Measurements from ENCODE around the gene HAAO. TPM values are rescaled to one million over a fixed set of nuclear protein-coding genes. Genes with fewer than 3 reads are reported as not detected.

Gene HAAO
- total RNA-seq, 2 donors from 2014 or later = 18.9 to 19.2 TPM

DNA sequence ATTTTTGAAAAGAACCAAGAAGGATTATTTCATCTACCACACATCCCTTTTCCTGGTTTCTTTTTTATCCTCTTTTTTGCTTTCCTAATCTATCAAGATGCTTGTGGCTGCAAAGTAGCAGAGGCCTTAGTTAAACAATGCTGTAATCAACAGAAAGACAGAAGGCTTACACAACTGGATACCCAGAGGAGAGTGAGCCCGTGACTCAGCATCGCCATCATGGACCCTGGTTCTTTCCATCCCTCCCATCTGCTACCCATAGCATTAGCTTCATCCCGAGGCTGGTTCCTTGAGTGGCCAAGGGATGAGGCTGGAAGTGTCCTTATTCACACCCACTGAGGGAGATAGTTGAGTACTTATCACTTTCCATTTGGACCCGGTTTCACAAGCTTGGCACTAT is 7.5 kb upstream of the HAAO start:
- no peak for DNase-seq
- intact Hi-C loops (cut with DNase I, micrococcal nuclease) = no loop called here
- no peak for ATAC-seq

DNA sequence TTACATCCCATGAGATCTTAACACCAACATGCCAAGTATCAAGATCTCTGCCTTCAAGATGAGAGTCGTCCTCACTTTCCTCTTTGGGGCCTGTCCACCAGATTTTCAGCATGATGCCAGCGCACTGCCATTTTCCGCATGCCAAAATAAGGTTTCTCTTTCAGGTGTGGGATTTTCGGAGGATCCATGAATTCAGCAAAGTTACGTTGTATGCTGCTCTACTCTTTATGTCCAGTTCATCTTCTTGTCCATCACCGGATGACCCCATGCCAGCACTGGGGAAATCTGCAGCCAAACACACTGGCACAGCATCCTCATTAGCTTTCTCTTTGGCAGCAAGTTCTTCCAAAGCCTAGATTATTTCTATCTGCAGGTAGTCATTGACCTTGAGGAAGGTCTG is 4.9 kb upstream of the HAAO start:
- DNase-seq (no peak), ATAC-seq (no peak)
- intact Hi-C loops (cut with DNase I, micrococcal nuclease) = no loop called here

DNA sequence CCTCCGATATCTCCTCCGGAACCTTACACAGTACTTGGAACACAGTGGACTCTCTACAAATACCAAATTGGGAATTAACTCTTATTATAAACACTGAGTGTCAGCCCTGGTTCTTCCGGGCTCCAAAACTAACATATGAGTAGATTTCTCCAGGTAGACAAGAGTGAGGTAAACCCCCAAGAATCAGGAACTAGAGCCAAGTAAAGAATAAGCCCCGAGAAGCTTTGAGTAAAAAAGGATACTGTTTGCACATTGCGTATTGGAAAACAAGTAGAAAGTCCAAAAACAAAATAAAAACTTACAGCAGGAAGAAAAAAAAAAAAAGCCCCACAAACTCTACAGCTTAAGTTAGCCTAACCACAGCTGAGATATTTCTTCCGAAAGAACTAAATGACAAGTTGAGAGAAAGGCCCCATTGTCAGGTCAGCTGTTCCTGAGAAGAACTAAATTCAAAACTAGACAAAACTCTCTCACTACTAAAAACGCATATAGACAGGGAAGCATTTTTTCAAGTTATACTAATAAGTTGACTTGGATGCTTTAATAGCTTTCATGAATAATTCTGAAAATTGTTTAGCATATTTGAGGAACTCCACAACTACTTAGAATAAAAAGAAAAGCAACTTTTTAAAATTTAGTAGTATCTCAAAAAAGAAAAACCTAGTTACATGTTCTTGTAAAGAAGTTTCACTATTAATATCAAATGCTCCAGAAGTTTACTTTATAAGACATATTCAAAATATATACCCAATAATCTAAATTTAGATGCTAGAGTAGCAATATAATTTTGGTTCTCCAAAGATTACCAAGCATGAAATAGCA is 4.3 kb upstream of the HAAO start:
- DNase-seq (no peak), ATAC-seq (no peak)
- intact Hi-C loops (cut with DNase I, micrococcal nuclease) = no loop called here

DNA sequence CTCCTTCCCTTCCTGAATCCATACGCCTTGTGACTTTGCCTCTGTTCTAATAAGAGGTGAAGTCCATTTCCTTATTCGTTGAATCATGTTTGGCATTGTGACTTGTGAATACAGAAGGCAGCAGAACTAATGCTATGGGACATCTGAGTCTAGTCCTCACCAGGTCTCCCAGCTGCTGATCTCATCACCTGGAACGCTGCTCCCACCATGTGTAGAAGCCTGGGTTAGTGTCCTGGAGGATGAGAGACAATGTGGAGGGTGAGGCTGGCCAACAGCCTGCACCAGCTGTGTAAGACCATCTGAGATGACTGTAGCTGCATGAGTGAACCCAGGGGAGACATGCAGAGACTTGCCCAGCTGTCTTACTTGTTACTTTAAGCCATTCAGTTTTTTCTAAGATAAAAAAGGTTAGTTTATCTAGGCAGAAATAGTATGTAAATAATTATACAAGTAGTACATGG is 3.5 kb upstream of the HAAO start:
- peak; percentile 7 for ATAC-seq
- intact Hi-C loops (cut with DNase I, micrococcal nuclease) = no loop called here
- DNase-seq = no peak

DNA sequence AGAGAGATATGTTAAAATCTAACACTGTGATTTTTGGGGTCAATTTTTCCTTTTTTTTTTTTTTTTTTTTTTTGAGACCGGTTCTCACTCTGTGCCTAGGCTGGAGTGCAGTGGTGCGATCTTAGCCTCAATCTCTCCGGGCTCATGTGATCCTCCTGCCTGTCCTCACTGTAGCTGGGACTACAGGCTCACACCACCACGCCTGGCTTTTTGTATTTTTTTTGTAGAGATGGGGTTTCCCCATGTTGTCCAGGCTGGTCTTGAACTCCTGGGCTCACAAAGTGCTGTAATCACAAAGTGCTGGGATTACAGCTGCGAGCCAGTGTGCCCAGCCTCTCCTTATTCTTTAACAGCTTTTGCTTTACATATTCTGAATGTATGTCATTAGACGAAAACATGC is 2.9 kb upstream of the HAAO start:
- intact Hi-C loops (cut with DNase I, micrococcal nuclease) = no loop called here
- ATAC-seq (no peak), DNase-seq (no peak)

DNA sequence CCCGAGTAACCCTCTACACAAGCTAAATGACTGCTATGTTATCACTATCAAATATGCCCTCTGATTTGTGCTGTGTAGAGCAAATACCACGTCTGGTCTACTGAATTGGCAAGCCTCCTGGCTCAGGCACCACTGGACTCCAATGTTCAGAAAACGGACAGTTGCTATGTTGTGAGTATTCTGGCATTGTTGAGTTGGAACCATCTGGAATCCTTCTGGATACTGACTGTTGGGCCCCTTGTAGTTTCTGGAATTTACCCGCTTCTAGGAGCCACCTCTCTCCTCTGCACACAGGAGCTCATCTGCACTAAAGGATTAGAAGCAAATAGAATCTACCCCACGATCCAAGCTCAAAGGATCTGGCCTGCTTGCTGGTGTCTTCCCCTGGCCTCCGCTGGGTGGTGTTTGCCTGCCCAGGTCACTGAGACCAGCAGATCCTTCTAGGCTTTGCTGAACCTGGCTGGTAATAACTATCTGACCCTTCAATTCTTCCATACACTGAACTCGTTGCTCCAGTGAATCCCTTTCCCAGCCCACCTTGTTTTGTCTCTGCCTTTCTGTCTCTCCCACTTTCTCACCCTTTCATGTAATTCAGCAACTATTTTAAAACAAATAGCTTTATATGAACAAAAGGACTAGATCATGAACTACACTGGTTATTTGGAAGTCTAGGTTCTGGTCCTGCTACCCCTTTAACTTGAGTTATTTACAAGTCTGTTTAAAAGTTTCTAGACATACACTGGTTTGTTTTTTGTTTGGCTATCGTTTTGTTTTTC is 2.1 kb upstream of the HAAO start:
- DNase-seq (no peak), ATAC-seq (no peak)
- intact Hi-C loops (cut with DNase I, micrococcal nuclease) = no loop called here

DNA sequence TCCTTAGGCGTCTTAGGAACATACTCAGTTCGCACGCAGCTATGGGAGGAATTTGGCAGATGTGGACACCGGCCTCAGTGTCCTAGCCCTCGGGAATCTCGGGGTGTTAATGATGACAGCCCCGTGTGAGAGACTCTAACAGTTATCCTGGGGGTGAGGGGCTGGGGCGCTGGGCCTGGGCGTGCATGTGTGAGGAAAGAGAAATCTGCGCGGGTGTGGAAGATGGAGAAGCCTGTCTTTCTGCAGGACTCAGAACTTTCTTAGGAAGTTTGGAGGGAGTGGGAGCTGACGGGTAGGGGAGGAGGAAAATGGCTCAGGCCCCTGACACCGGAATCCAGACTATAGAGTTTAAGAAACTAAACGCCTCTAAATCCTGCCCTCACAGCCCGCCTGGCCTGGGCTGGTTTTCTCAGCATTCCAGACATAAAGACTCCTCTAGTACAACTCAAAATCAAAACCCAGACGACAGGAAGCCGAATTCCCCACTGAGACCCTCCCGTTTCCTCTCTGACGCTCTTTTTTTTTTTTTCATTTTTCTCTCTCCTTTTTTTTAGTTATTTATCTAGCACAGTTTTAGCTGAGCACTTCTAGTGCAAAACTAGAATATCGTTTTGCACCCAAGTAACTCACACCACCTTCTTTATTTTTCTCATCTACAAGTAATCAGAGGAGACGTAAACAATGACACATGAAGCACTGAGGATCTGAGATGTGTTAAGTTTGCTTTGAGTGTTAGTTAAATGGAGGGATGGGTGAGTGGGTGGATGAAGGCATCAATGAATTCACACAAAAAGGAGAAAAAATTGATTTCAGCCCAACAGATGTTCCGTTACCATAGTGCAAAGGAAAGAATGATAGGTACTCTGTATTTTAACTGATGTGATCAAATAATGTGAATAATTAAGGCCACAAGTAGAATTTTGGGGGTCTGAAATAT is 1.2 kb upstream of the HAAO start:
- no peak for DNase-seq
- ATAC-seq = no peak
- intact Hi-C loops (cut with DNase I, micrococcal nuclease) = no loop called here

DNA sequence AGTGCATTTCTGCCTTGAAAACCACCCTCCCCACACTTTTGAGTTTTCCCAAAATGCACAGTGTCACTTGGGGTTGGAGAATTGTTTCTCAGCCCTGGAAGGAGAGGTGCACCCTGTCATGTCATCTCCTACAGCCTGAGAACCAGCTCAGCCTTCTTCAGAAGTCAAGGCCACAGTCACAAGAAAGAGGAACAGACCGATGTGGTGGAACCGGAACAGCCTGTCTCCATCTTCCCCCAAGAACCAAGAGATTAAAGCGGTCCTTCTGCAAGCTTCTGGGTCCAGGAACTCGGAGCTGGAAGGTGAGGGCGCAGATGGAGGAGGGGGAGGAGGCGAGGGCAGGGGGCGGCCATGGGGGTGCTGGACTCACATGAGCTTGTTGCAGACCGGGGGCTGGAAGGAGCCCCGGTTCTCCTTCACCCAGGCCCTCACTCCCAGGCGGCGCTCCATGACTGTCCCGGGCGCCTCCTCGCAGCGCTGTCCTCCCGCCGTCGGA is 248 bp downstream of the HAAO start:
- ATAC-seq = peak; percentile 15
- DNase-seq = no peak
- intact Hi-C loops (cut with DNase I, micrococcal nuclease) = no loop called here

DNA sequence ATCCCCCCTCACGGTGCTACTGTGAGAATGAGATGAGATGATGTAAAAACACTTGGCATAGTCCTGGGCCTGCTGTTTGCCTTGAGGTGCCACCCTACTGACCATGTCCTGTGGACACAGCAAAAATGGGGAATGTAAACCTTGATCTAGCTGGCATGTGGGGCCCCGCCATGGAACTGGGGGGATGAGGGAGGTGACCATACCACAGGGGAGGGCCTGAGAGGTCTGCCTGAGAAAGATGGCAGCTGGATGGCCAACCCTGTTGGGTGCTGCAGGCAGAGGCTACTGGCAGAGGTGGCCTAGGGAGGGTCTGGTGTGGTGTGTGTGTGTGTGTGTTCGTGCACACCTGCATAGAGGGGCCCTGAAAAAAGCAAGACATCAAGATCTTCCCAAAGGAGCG is 777 bp downstream of the HAAO start:
- intact Hi-C loops (cut with DNase I, micrococcal nuclease) = no loop called here
- DNase-seq (no peak), ATAC-seq (no peak)

DNA sequence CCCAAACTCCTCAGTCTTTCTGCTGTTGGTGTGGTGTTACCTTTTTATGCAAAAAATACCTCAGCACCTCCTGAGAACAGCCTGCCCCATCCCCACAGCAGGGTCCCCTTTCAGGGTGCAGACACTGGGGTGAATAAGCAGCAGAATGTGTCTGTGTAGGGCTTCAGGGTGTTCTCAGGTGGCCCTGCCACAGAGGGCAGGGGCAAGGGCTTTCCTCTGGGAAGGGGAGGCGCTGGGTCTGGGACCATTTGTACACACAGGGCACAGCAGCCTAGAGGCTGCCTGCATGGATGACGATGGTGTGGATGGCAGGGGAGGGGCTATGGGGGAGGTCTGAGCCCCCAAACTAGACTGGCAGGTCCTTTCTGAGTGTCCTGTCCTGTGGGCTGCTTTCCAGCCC is 2.6 kb downstream of the HAAO start:
- DNase-seq = no peak
- intact Hi-C loops (cut with DNase I, micrococcal nuclease) = no loop called here

DNA sequence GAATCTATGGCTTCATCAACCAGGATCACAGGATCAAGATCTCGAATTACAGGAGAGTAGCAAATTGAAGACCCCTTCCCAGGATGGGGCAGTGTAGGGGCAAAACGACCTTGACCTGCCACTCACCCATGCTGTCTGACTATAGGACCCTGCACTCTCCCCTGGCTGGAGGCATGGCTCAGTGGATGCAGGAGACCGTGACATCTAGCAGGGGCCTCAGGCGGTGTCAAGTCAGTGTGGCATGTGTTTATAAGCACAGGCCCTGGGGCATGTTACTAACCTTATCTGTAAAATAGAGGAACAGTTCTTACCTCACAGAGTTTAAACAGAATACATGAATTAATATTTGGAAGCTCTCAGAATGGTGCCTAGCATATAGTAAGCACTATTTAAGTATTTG is 3.5 kb downstream of the HAAO start:
- DNase-seq (no peak), ATAC-seq (no peak)
- intact Hi-C loops (cut with DNase I, micrococcal nuclease) = no loop called here

More for the DNA sequence above, 2.6 kb downstream of the HAAO start:
- no peak for ATAC-seq

DNA sequence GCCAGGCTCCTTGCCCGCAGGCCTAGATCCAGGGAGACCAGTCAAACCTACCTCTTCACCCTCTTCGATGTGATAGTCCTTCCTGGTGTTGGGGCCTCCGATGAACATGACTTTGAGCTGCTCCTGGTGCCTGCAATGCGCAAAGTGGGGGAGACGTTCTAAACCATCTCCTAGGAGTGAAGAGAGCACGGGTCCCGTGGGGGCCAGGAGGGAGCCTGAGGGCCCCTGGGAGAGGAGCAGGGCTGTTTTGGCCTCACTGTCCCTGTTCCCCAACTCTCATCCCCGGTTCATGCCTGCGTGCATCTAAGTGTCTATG is 3.9 kb downstream of the HAAO start:
- no peak for DNase-seq
- intact Hi-C loops (cut with DNase I, micrococcal nuclease) = no loop called here

DNA sequence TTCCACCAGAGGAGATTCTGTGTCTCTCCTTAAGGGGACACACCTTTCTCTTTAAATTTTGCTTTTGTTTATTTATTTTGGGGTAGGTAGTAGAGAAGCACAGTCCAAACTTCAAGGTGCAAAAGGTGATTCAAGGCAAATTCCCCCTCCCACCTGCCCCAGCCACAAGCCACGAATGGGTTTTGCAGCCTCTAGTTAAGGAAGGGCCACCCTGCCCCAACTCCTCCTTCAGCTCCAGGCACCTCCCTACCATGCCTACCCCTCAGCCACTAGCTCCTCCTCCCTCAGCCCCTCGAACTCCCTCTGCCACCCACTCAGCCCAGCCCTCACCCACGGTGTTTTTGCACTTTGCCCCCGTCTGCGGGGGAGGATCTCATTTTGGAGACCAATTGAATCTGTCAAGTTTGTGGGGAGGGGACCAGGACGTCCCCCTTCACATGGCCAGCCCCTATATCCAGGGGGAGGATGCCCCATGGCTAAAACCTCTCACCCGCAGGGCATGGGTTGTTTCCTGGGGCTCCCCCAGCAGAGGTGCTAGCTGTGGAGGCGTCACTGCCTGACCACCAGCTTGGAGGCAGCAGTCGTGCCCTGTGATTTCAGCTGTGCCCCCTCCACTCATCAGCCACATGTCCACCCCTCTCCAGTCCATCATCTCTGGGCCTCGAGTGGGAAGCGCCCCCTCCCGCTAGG is 4.5 kb downstream of the HAAO start:
- intact Hi-C loops (cut with DNase I, micrococcal nuclease) = no loop called here
- ATAC-seq = no peak
- no peak for DNase-seq

More for the DNA sequence above, 3.9 kb downstream of the HAAO start:
- no peak for ATAC-seq

DNA sequence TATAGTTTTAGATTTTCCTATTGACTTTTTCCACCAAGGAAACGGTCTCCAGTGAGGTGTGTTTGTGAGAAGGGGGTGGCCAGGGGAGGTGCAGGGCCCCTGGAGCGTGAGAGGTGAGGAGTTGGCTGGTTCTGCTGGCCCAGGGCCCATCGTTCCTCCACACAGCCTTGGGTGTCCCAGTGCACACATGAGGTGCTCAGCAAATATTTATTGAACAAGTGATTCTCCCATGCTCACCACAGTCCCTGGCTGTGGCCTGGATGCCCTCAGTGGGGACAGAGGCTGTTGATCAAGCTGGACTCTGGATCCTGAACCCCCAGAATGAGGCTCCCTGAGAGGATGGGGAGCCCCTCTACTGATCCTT is 5.0 kb downstream of the HAAO start:
- no peak for ATAC-seq
- intact Hi-C loops (cut with DNase I, micrococcal nuclease) = no loop called here

DNA sequence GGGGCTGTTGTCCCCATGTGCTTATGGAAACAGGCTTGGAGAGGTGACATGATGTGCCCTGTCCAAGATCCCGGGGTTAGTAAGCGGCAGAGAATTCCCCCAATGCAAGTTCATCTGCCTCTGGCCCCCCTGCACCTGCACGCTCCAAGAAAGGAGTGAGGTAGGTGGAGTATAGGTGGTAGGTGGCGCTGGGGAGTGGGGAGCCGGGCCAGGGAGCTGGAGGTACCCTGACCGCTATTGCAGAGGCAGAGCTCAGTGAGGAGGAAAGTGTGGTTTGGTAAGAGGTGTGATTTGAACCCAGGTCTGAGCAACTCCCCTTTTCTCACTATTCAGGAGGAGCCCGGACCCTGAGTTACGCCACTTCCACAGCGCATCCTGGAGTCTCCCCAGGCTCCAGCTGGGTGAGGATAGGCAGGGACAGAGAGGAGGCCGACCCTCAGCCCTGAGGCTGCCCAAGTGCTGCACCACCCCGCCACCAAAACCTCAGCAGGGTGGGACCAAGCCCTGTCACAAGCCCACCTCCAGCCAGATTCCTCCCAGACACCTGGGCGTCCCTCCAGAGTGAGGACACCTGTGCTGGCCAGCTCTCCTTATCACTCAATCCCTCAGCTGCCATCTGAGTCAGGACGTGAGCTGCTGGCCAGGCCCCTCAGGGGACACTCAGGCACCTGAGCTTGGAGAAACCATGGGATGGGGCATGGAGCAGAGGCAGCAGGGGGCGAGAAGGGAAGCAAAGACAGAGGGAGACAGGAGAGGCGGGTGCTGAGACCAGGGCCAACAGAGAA is 5.6 kb downstream of the HAAO start:
- ATAC-seq (no peak), DNase-seq (no peak)
- intact Hi-C loops (cut with DNase I, micrococcal nuclease) = no loop called here

More for the DNA sequence above, 5.0 kb downstream of the HAAO start:
- DNase-seq = no peak

DNA sequence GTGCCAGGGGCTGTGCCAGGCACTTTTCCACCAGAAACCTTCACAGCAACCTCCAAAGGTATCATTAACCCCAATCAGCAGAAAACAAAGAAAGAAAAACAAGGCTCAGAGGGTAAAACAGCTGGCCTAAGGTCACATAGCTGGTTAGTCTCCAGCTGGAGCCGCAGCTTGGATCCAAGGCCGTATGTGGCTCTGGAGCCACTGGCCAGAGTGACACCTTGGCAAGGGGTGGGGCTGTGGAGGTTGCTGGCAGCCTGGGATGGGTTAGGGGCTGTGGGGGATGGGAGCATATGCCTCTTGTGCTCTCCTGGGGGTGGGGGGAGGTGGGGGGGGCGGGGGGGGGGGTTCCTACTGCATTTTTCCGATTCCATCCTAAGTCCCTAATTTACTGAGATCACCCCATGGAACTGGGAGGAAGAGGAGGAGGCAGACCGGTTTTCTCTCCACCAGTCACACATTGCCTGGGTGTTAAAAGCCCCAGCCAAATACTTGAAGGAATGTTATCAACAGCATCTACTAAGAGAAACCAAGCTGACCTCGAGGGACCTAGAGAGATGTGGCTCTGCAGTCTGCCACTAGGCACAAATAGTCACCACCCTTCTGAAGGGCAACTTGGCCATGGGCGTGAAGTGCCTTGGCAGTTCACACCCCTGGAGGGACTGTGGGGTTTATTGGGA is 8.0 kb downstream of the HAAO start:
- no peak for ATAC-seq

DNA sequence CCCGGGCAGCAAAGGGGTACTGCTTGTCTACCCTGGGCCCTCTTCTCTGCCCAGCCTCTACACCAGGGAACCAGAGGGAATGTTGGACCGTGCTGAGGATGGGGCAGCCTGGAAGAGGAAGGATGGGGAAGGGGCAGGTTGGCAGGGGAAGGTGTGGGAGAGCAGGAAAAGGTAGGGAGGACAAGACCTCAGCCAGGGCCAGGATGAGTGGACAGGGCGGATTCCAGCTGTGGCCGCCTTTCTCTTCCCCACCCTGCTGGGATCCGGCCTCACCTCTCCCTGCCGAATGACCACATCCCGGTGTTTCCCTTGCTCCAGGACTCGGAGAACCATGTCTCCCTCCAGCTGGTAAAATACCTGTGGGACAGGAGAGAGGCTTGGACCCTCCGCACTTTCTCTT is 8.9 kb downstream of the HAAO start:
- intact Hi-C loops (cut with DNase I, micrococcal nuclease) = no loop called here
- no peak for ATAC-seq
- no peak for DNase-seq

More for the DNA sequence above, 8.0 kb downstream of the HAAO start:
- no peak for DNase-seq
- intact Hi-C loops (cut with DNase I, micrococcal nuclease) = no loop called here

Measured in left colon (tissue), 2 donors.